Adipose tissue (tissue), 3 donors: Measurements from ENCODE around the gene KCNG1. TPM values are rescaled to one million over a fixed set of nuclear protein-coding genes. Genes with fewer than 3 reads are reported as not detected.
"Not testable (repeated sequence)": the region's sequence is repeated elsewhere in the genome, so short reads cannot be mapped to it uniquely, and the experiment has no call there.

Source experiments
- H3K27ac ChIP-seq: one replicate; pipeline ENCODE4 v1.5.1; 2013; ENCODE audit warnings: low read depth, low read length
- WGBS, 3 donors: extraction: QIAGEN DNeasy Blood & Tissue Kit; methylation state at CpG; one replicate each; pipeline ENCODE4 v1.1.7; 2013; 5-methylcytosine and 5-hydroxymethylcytosine counted together
- polyA plus RNA-seq, 3 donors: library from polyadenylated mRNA; stranded (reverse); fragments of 200-250 nt; gene quantifications; one replicate each; pipeline ENCODE4 v1.2.3, GENCODE V29; 2013
- donor health status: healthy with polysubstance abuse.
- donor health status: Bipolar disorder and iron deficiency.
- donor health status: healthy.

Gene KCNG1
- polyA plus RNA-seq, 3 donors, result 0.22 to 1.6 (median 0.30) TPM

DNA sequence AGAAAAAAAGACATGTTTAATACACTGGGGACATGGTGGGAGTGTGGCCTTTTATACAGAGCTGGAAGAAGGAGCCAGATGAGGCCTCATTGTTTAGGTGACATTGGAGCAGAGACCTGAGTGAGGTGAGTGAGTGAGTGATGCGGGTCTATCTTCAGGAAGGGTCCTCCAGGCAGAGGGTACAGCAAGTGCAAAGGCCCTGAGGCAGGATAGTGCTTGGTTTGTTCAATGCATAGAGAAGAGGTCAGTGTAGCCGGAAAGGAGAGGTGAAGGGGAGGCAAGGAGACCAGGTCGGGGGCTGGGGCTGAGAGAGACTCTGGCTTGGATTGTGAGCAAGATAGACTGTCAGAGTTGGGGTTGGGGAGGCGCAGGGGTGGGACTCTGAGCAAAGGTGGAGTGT lies 23.6 kb downstream of the KCNG1 start:
- WGBS, 3 donors, result 77 to 91% (median 89%) methylated on average over 4 of the region's 4 CpGs
- no peak overlapping the region for H3K27ac ChIP-seq

DNA sequence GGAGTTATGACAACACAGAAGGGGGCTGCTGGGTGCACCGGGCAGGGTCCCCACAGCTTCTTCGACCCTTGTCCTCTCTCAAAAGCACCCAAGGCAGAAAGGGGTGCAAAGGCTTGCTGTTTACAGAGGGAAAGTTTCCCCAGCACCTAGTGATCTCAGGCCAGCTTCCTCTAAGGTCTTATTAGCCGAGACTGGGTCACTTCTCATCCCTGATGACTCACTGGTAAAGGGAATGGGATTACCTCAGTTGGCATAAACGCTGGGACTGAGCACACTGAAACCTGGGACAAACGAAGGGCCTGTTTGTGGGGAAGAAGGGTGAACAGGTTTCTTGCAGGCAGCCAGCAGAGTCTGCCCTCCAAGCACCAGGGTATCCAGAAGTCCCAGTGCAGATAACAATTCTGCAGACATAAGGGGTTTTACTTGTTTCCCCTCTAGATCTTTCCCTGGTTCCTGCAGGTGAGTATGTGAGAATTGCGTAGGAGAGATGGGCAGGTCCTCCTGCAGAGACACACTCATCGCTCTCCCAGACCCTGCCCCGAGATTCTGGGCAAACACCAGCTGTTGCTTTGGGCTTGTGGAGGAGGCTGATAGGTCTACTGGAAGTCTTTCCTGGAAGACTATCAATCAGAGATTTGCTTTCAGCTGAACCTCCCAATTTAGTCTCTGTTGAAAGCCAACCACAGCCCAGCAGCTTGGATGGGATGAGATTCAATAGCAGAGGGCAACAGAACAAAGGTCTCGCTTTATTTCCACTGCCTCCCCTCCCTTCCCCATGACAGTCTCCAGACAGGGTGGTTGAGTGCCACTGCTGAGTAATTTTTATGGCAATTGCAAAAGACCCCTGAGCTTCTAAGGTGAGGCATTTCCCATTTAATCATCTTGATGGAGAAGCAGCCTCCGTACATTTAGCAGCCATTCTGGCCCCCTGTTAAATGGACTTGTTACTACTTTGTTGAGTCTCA lies 25.7 kb downstream of the KCNG1 start:
- WGBS, 3 donors, result 45 to 48% (median 47%) methylated on average over 10 of the region's 10 CpGs
- no peak overlapping the region for H3K27ac ChIP-seq

DNA sequence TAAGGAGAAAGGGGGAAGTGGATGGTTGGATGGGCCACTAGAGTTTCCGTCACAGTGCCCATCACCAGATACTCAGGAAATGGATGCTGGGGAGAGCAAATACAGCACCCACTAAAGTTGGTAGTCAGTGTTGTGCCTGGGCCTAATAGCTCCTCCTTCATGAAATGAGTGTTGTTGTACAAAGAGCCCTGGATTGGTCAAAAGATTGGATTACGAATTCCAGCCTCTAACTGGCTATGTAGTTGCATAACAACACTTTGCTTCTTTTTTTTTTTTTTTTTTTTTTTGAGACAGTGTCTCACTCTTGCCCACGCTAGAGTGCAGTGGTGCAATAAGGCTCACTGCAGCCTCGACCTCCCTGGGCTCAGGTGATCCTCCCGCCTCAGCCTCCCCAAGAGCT lies 27.4 kb downstream of the KCNG1 start:
- 68 to 85% (median 73%) methylated on average over 5 of the region's 5 CpGs for whole genome bisulfite sequencing, 3 donors
- H3K27ac ChIP-seq, result no peak overlapping the region

GRCh38 chr20:50993876-50994275 lies 29.0 kb downstream of the KCNG1 start:
- H3K27ac ChIP-seq, result no peak overlapping the region
- 71 to 88% (median 78%) methylated on average over 9 of the region's 9 CpGs for WGBS, 3 donors

- 35 to 44% (median 43%) methylated on average over 13 of the region's 13 CpGs for WGBS, 3 donors
- no peak overlapping the region for H3K27ac ChIP-seq
Observed at GRCh38 chr20:50992733-50993457, 30.0 kb downstream of the KCNG1 start.

DNA sequence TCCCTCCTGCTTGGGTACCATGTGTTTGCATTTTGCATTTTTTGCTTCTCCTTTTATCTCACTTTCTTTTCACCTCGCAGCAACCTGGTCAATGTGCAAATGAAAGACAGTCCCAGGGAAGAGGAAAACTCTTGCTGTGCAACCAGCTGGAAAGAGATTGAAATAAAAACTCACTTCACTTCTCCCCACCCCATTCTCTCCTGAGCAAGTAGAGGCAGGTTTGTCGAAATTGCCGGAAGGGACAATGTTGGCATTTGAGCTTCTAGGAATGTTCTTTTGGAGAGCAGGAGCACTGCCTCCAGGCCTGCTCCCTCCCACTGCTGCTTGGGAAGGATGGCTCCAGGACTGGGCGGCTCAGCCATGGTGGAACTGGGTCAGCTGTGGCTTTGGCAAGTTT lies 30.6 kb downstream of the KCNG1 start:
- H3K27ac ChIP-seq, result no peak overlapping the region
- WGBS, 3 donors, result 38 to 71% (median 58%) methylated on average over 4 of the region's 4 CpGs

- WGBS, 3 donors, result 72 to 86% (median 77%) methylated on average over 3 of the region's 3 CpGs
- H3K27ac ChIP-seq, result no peak overlapping the region
Observed at GRCh38 chr20:50991076-50991475, 31.8 kb downstream of the KCNG1 start.

GRCh38 chr20:50987493-50988210 lies 35.3 kb downstream of the KCNG1 start:
- H3K27ac ChIP-seq, result no peak overlapping the region
- 13 to 16% (median 15%) methylated on average over 13 of the region's 13 CpGs for WGBS, 3 donors

GRCh38 chr20:50983321-50983720 lies 39.6 kb downstream of the KCNG1 start:
- 27 to 51% (median 40%) methylated on average over 2 of the region's 2 CpGs for WGBS, 3 donors
- H3K27ac ChIP-seq, result no peak overlapping the region

- WGBS, 3 donors, result 15 to 30% (median 29%) methylated on average over 4 of the region's 4 CpGs
- no peak overlapping the region for H3K27ac ChIP-seq
Observed at GRCh38 chr20:50982363-50982762, 40.5 kb downstream of the KCNG1 start.

DNA sequence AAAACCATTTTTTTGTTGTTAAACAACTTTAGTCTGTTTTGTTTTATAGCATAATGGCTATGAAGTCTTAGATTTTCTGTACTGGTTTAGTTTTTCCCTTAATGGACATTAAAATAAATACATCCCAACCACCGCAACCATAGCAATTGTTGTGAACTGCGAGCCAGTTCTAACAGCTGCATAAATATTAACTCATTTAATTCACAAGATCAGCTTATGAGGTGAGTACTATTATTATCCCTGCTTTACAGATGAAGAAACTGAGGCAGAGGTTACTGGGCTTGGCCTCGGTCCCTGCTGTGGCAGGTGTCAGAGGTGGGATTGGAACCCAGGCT lies 41.2 kb downstream of the KCNG1 start:
- 86 to 93% (median 92%) methylated on average over 3 of the region's 3 CpGs for WGBS, 3 donors
- H3K27ac ChIP-seq, result no peak overlapping the region

- 38 to 47% (median 40%) methylated on average over 26 of the region's 26 CpGs for WGBS, 3 donors
- no peak overlapping the region for H3K27ac ChIP-seq
Observed at GRCh38 chr20:50980851-50981713, 41.8 kb downstream of the KCNG1 start.

GRCh38 chr20:50980071-50980681 lies 42.7 kb downstream of the KCNG1 start:
- WGBS, 3 donors, result 46 to 59% (median 47%) methylated on average over 8 of the region's 8 CpGs
- no peak overlapping the region for H3K27ac ChIP-seq

DNA sequence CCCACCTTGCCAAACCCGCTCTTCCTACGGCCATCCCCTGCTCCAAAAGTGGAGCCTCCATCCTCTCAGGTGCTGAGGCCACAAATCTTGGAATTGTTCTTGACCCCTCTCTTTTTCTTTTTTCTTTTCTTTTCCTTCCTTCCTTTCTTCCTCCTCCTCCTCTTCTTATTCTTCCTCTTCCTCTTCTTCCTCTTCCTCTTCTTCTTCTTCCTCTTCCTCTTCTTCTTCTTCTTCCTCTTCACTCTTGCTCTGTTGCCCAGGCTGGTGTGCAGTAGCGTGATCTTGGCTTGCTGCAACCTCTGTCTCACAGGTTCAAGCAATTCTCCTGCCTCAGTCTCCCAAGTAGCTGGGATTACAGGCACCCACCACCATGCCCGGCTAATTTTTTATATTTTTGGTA lies 44.4 kb downstream of the KCNG1 start:
- not testable (repeated sequence) for H3K27ac ChIP-seq
- WGBS, 3 donors, result 83 to 94% (median 88%) methylated on average over 4 of the region's 4 CpGs

- 42 to 60% (median 56%) methylated on average over 20 of the region's 20 CpGs for WGBS, 3 donors
- no peak overlapping the region for H3K27ac ChIP-seq
Observed at GRCh38 chr20:50977066-50978021, 45.6 kb downstream of the KCNG1 start.

GRCh38 chr20:50975701-50976330 lies 47.1 kb downstream of the KCNG1 start:
- WGBS, 3 donors, result 89 to 92% (median 89%) methylated on average over 10 of the region's 10 CpGs
- no peak overlapping the region for H3K27ac ChIP-seq
